Measurements from ENCODE around the gene SLC25A21.

SLC25A21 gene

DNA sequence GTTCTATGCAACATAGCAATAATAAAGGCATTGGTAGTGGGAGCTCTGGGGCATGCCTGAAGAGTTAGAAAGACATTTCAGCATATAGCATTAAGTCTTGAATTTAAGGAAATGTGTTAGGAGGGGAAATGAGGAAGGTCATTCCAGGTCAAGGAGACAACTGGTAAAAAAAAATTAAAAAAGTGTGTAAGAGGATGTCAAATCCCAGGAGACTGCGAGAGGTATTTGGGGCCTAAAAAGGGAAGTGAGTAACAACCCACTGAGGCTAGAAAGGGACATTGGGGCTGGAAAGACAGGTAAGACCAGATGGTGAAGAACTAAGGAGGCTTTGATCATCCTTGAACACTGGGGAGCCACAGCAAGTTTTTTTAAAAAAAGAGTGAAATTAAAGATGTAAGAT, 152.9 kb downstream of the SLC25A21 start:
- ATAC-seq, result no peak
- no peak for TF ChIP-seq ZC3H10 (CRISPR knock-in tag; IDR thresholded peaks at IDR 0.05)
- no peak for TF ChIP-seq SNAI2 (CRISPR knock-in tag; IDR thresholded peaks at IDR 0.05)
- no peak for TF ChIP-seq TOX (CRISPR knock-in tag; IDR thresholded peaks at IDR 0.05; ENCODE audit: borderline replicate concordance)
- TF ChIP-seq, protein P1, sequence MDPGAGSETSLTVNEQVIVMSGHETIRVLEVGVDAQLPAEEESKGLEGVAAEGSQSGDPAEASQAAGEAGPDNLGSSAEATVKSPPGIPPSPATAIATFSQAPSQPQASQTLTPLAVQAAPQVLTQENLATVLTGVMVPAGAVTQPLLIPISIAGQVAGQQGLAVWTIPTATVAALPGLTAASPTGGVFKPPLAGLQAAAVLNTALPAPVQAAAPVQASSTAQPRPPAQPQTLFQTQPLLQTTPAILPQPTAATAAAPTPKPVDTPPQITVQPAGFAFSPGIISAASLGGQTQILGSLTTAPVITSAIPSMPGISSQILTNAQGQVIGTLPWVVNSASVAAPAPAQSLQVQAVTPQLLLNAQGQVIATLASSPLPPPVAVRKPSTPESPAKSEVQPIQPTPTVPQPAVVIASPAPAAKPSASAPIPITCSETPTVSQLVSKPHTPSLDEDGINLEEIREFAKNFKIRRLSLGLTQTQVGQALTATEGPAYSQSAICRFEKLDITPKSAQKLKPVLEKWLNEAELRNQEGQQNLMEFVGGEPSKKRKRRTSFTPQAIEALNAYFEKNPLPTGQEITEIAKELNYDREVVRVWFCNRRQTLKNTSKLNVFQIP (CRISPR knock-in tag; IDR thresholded peaks at IDR 0.05; ENCODE audit: borderline replicate concordance, low read depth), result no peak
- TF ChIP-seq ARNTL (CRISPR knock-in tag; IDR thresholded peaks at IDR 0.05; ENCODE audit: borderline replicate concordance, low read depth), result no peak
- no peak for TF ChIP-seq ZFP3 (CRISPR knock-in tag; IDR thresholded peaks at IDR 0.05)
- TF ChIP-seq ISL1 (CRISPR knock-in tag; IDR thresholded peaks at IDR 0.05), result no peak

DNA sequence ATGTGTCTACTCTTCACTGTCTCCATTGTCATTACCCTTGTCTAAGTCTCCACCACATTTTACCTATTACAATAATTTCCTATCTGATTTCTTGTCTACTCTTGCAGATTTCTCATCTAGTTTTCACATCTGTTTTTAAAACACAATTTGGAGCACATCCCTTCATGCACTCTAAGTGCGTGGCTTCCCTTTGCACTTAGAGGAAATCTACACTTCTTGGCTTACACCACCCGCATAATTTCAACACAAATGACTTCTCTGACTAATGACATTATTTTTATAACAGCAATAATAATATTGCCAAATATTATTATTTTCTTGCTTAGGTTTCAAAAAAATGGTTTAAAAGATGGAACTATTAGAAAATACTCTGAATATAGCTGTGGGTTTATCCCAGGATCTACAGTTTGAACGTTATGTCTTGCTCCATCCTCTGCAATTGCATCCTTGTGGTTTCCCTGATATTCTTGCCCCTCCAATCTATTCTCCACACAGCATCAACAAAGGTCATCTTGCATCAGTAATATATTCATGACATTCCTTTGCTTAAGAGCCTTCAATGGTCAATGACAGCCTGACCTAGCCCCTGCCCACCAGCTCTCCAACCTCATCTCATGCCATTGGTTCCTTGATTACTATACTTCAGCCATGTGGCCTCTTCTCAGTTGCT, 153.7 kb downstream of the SLC25A21 start:
- ATAC-seq, result no peak
- no peak for TF ChIP-seq ZFP30 (CRISPR knock-in tag; IDR thresholded peaks at IDR 0.05)
- no peak for TF ChIP-seq SNAI2 (CRISPR knock-in tag; IDR thresholded peaks at IDR 0.05)
- TF ChIP-seq ZNF8 (CRISPR knock-in tag; IDR thresholded peaks at IDR 0.05), result no peak

DNA sequence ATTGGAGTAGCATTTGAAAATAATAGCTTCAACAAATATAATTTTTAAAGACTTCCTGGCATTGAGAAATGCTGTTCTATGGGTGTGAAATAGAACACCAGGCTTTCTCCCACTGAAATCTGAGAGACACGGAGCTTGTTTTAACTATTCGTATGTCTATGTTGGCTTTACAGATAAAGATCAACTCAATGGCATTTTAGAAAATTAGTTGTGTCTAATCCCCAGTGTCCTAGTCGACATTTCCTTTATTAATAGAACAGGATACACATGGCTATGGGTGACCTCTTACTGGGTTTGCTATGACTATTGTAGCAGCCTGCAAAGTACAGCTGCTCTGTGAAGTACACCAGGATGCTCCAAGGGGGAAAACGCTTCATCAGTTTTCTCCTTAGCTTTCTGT, 159.3 kb downstream of the SLC25A21 start:
- ATAC-seq, result no peak
- TF ChIP-seq ZC3H10 (CRISPR knock-in tag; IDR thresholded peaks at IDR 0.05), result no peak
- no peak for TF ChIP-seq ZNF8 (CRISPR knock-in tag; IDR thresholded peaks at IDR 0.05)
- no peak for TF ChIP-seq RARB (CRISPR knock-in tag; IDR thresholded peaks at IDR 0.05)
- no peak for TF ChIP-seq ISL1 (CRISPR knock-in tag; IDR thresholded peaks at IDR 0.05)
- no peak for TF ChIP-seq GLIS3 (CRISPR knock-in tag; IDR thresholded peaks at IDR 0.05)
- TF ChIP-seq ZFP3 (CRISPR knock-in tag; IDR thresholded peaks at IDR 0.05), result no peak
- TF ChIP-seq BACH2 (CRISPR knock-in tag; IDR thresholded peaks at IDR 0.05; ENCODE audit: borderline replicate concordance), result no peak
- no peak for TF ChIP-seq ARNTL (CRISPR knock-in tag; IDR thresholded peaks at IDR 0.05; ENCODE audit: borderline replicate concordance, low read depth)
- no peak for TF ChIP-seq ZNF70 (CRISPR knock-in tag; IDR thresholded peaks at IDR 0.05)
- TF ChIP-seq, protein P2, sequence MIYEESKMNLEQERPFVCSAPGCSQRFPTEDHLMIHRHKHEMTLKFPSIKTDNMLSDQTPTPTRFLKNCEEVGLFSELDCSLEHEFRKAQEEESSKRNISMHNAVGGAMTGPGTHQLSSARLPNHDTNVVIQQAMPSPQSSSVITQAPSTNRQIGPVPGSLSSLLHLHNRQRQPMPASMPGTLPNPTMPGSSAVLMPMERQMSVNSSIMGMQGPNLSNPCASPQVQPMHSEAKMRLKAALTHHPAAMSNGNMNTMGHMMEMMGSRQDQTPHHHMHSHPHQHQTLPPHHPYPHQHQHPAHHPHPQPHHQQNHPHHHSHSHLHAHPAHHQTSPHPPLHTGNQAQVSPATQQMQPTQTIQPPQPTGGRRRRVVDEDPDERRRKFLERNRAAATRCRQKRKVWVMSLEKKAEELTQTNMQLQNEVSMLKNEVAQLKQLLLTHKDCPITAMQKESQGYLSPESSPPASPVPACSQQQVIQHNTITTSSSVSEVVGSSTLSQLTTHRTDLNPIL (CRISPR knock-in tag; IDR thresholded peaks at IDR 0.05; ENCODE audit: low read depth), result no peak
- TF ChIP-seq ZFP30 (CRISPR knock-in tag; IDR thresholded peaks at IDR 0.05), result no peak
- TF ChIP-seq, protein P3, sequence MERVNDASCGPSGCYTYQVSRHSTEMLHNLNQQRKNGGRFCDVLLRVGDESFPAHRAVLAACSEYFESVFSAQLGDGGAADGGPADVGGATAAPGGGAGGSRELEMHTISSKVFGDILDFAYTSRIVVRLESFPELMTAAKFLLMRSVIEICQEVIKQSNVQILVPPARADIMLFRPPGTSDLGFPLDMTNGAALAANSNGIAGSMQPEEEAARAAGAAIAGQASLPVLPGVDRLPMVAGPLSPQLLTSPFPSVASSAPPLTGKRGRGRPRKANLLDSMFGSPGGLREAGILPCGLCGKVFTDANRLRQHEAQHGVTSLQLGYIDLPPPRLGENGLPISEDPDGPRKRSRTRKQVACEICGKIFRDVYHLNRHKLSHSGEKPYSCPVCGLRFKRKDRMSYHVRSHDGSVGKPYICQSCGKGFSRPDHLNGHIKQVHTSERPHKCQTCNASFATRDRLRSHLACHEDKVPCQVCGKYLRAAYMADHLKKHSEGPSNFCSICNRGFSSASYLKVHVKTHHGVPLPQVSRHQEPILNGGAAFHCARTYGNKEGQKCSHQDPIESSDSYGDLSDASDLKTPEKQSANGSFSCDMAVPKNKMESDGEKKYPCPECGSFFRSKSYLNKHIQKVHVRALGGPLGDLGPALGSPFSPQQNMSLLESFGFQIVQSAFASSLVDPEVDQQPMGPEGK (CRISPR knock-in tag; IDR thresholded peaks at IDR 0.05; ENCODE audit: borderline replicate concordance), result no peak
- TF ChIP-seq SNAI2 (CRISPR knock-in tag; IDR thresholded peaks at IDR 0.05), result no peak
- TF ChIP-seq, protein P1 (CRISPR knock-in tag; IDR thresholded peaks at IDR 0.05; ENCODE audit: borderline replicate concordance, low read depth), result no peak
- no peak for TF ChIP-seq TCF4 (CRISPR knock-in tag; IDR thresholded peaks at IDR 0.05; ENCODE audit: borderline replicate concordance)
- TF ChIP-seq ESRRG (CRISPR knock-in tag; IDR thresholded peaks at IDR 0.05), result no peak
- TF ChIP-seq, protein P4, sequence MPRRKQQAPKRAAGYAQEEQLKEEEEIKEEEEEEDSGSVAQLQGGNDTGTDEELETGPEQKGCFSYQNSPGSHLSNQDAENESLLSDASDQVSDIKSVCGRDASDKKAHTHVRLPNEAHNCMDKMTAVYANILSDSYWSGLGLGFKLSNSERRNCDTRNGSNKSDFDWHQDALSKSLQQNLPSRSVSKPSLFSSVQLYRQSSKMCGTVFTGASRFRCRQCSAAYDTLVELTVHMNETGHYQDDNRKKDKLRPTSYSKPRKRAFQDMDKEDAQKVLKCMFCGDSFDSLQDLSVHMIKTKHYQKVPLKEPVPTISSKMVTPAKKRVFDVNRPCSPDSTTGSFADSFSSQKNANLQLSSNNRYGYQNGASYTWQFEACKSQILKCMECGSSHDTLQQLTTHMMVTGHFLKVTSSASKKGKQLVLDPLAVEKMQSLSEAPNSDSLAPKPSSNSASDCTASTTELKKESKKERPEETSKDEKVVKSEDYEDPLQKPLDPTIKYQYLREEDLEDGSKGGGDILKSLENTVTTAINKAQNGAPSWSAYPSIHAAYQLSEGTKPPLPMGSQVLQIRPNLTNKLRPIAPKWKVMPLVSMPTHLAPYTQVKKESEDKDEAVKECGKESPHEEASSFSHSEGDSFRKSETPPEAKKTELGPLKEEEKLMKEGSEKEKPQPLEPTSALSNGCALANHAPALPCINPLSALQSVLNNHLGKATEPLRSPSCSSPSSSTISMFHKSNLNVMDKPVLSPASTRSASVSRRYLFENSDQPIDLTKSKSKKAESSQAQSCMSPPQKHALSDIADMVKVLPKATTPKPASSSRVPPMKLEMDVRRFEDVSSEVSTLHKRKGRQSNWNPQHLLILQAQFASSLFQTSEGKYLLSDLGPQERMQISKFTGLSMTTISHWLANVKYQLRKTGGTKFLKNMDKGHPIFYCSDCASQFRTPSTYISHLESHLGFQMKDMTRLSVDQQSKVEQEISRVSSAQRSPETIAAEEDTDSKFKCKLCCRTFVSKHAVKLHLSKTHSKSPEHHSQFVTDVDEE (CRISPR knock-in tag; IDR thresholded peaks at IDR 0.05), result no peak
- TF ChIP-seq, protein P5, sequence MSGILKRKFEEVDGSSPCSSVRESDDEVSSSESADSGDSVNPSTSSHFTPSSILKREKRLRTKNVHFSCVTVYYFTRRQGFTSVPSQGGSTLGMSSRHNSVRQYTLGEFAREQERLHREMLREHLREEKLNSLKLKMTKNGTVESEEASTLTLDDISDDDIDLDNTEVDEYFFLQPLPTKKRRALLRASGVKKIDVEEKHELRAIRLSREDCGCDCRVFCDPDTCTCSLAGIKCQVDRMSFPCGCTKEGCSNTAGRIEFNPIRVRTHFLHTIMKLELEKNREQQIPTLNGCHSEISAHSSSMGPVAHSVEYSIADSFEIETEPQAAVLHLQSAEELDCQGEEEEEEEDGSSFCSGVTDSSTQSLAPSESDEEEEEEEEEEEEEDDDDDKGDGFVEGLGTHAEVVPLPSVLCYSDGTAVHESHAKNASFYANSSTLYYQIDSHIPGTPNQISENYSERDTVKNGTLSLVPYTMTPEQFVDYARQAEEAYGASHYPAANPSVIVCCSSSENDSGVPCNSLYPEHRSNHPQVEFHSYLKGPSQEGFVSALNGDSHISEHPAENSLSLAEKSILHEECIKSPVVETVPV (CRISPR knock-in tag; IDR thresholded peaks at IDR 0.05), result no peak
